Peyer's patch (tissue), 4 donors: ENCODE measurements around the gene MEF2C.

Source experiments
- CTCF ChIP-seq, 6 experiments: fragments of 450-650 bp in 4 of 6; fragments of 200-600 bp in 2 of 6; sonication (generic) in 1 of 6; IDR thresholded peaks; one replicate each; pipeline ENCODE4 v1.5.1; 2017 to 2019; ENCODE audit warnings: antibody characterized with exemption in 6 of 6, mild to moderate bottlenecking in 3 of 6, moderate library complexity in 1 of 6
- POLR2A ChIP-seq, 2 donors: fragments of 450-650 bp; IDR thresholded peaks; one replicate each; pipeline ENCODE4 v1.5.1; 2017; ENCODE audit warnings: antibody characterized with exemption in 2 of 2, mild to moderate bottlenecking in 2 of 2, moderate library complexity in 2 of 2

GRCh38 chr5:88674356-88675167 lies 208.4 kb downstream of the MEF2C start:
- TF ChIP-seq CTCF (IDR thresholded peaks at IDR 0.05) (no peak), POLR2A (IDR thresholded peaks at IDR 0.05) (no peak)
